ENCODE measurements around the gene RAP1GAP. TPM values are rescaled to one million over a fixed set of nuclear protein-coding genes. Genes with fewer than 3 reads are reported as not detected.

The RAP1GAP gene
- total RNA-seq, 2 experiments from 2014 or later = 0.20 to 0.44 TPM

DNA sequence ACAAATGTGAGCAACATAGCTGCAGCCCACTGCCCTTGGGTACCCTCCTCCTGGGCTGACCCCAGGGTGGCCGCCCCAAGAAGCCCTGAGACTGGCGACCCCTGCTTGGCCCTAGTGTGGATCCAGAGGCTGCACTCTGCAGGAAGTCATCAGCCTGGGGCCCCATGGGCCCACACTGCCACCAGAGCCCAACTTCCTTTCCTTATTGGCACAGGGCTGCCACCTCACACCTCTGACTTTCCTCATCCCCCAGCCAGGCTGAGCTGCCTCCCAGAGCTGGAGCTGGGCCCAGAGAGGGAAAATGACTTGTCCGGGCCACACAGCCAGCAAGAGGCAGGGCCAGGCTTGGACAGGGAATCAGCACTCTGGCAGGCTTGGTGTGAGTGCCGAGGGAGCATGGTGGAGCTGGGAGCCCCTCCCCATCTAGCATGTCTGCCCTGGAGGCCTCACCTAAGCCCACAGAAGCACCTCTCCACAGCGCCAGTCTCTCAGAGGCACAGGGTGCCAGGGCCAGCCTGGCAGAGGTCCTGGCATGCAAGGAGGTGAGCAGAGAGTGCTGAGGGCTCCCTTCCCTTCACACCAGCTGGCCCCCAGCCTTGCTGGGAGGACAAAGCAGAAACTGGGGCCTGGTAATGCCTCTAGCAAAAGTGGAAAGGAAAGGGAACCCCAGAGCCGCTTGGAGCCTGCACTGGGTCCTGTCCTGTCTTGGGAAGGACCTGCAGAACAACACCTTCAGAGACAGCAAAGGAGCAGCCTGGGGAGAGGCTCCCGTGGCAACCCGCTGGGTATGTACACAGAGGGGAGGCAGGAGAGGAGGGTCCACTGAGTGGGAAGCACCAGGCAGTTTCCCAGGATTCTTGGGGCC, 3.2 kb downstream of the RAP1GAP start:
- intact Hi-C loops (cut with DNase I, micrococcal nuclease) = no loop called here
- Mint-ChIP-seq H3K27ac (no peak overlapping the region), H3K27me3 (peaks cover 65% of the 10 kb centered on the region), H3K4me1 (ENCODE audit: low read depth) (no peaks in the 10 kb centered on the region), H3K36me3 (ENCODE audit: low read depth) (no peaks in the 10 kb centered on the region), H3K9me3 (no peaks in the 10 kb centered on the region), H3K4me3 (no peak overlapping the region)
- Histone ChIP-seq H3K27ac (ENCODE audit: low read depth in 1 of 2, low read length in 2 of 2) (no peak overlapping the region), H3K27me3 (ENCODE audit: control insufficient read depth in 1 of 2, insufficient read depth in 2 of 2, low read length in 2 of 2) (peaks cover 46 to 59% of the 10 kb centered on the region in 2 experiments), H3K9me3 (ENCODE audit: control insufficient read depth in 1 of 2, insufficient read depth in 1 of 2, low read length in 2 of 2) (peaks cover 0 to 27% of the 10 kb centered on the region in 2 experiments), H3K4me1 (ENCODE audit: insufficient read depth, low read length) (peaks cover 25% of the 10 kb centered on the region), H3K4me3 (ENCODE audit: low read length) (no peak overlapping the region), H3K36me3 (ENCODE audit: insufficient read depth, low read length) (no peaks in the 10 kb centered on the region)
- no peak for DNase-seq
- CTCF ChIA-PET = interaction anchor here (0.7 kb wide), 1 partner anchor 348 kb away, joined by 3 read pairs; no protein-coding TSS in a partner anchor
- TF ChIP-seq, protein P1, sequence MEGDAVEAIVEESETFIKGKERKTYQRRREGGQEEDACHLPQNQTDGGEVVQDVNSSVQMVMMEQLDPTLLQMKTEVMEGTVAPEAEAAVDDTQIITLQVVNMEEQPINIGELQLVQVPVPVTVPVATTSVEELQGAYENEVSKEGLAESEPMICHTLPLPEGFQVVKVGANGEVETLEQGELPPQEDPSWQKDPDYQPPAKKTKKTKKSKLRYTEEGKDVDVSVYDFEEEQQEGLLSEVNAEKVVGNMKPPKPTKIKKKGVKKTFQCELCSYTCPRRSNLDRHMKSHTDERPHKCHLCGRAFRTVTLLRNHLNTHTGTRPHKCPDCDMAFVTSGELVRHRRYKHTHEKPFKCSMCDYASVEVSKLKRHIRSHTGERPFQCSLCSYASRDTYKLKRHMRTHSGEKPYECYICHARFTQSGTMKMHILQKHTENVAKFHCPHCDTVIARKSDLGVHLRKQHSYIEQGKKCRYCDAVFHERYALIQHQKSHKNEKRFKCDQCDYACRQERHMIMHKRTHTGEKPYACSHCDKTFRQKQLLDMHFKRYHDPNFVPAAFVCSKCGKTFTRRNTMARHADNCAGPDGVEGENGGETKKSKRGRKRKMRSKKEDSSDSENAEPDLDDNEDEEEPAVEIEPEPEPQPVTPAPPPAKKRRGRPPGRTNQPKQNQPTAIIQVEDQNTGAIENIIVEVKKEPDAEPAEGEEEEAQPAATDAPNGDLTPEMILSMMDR (IDR thresholded peaks at IDR 0.05) = no peak
- ATAC-seq (ENCODE audit: poor library complexity) = no peak
- POLR2A ChIA-PET = no interaction called here

DNA sequence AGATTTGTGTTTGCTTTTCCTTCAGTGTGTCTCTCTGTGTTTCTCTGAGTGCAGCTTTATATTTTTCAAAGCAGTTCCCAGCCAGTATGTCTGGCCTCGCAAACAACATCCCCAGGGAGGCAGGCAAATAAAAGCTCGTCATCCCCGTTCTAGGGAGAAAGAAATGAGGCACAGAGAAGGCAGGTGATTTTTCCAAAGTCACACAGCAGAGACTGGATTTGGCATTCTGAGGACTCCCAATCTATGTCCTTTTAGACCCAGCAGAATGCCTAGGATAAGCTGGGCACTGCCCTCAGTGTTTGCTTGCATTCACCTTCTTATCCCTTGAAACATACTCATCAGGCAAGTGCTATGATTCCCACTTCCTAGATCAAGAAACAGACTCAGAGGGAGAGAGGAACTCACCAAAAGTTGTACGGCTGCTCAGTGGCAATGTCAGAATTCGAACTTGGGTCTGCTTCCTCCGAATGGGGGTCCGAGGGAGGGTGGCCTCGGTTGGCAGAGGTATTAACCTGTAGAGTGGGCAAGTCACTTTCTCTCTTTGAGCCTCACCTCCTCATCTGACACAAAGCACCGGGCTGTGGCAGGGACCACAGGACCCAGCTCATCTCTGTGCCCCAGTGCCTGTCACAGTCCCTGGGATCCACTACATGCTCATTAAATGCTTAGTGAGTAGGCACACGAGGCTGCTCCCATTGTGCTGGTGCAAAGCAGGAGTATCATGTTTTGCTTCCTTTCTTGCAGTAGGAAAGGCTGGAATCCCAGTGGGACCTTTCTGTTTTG, 4.2 kb downstream of the RAP1GAP start:
- peak in 1 of 14 experiments; percentile 1 for DNase-seq
- POLR2A ChIA-PET = no interaction called here
- no peak for ATAC-seq (ENCODE audit: poor library complexity)
- no peak overlapping the region for H3K27ac ChIP-seq (ENCODE audit: low read depth in 1 of 2, low read length in 2 of 2)
- Mint-ChIP-seq H3K4me1 (ENCODE audit: low read depth) (no peaks in the 10 kb centered on the region), H3K4me3 (no peak overlapping the region), H3K27me3 (peaks cover 69% of the 10 kb centered on the region), H3K9me3 (no peaks in the 10 kb centered on the region), H3K36me3 (ENCODE audit: low read depth) (no peaks in the 10 kb centered on the region), H3K27ac (no peak overlapping the region)
- H3K9me3 ChIP-seq (ENCODE audit: control insufficient read depth in 1 of 2, insufficient read depth in 1 of 2, low read length in 2 of 2) = peaks cover 0 to 27% of the 10 kb centered on the region in 2 experiments
- no peak overlapping the region for H3K4me3 ChIP-seq (ENCODE audit: low read length)
- peaks cover 47 to 59% of the 10 kb centered on the region in 2 experiments for H3K27me3 ChIP-seq (ENCODE audit: control insufficient read depth in 1 of 2, insufficient read depth in 2 of 2, low read length in 2 of 2)
- TF ChIP-seq, protein P1 (IDR thresholded peaks at IDR 0.05) = no peak
- intact Hi-C loops (cut with DNase I, micrococcal nuclease) = no loop called here
- H3K4me1 ChIP-seq (ENCODE audit: insufficient read depth, low read length) = peaks cover 23% of the 10 kb centered on the region
- CTCF ChIA-PET = no interaction called here
- no peaks in the 10 kb centered on the region for H3K36me3 ChIP-seq (ENCODE audit: insufficient read depth, low read length)

DNA sequence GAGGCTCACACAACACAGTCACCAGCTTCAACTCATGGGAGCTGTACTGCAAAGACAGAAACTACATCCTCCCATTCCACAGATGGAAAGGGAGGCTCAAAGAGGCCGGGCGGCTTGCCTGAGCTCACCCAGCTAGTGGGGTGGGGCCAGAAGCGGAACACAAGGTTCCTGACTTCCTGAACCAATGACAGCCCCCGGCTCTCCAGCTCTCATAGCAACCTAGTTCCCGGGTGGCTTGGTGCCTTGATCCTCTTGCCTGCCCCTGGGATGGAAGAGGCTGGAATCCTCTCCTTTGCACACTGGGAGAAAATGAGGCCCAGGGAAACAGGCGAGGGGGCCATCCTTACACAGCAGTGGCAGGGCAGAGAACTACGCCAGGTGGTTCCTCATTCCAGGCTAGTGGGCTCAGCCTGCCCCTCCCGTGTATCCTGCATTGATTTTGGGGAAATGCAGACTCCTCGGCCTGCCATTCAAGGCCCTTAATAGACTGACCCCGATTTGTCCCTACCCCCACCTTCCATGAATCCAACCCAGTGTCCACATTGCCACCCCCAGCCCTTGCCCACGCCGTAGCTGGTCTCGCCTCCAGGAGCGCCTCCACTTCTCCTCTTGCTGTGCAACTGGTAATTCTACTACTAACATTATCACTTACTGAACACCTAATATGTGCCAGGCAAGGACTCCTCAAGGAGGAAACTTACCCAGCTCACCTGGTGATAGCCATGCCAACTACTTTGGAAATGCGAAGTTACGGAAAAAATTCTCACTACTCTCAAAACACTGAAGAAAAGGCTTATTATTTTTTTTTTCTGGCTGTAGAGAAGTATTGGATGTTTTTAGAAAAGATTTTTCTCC, 5.0 kb downstream of the RAP1GAP start:
- Mint-ChIP-seq H3K27me3 (peaks cover 72% of the 10 kb centered on the region), H3K36me3 (ENCODE audit: low read depth) (no peaks in the 10 kb centered on the region), H3K27ac (no peak overlapping the region), H3K9me3 (no peaks in the 10 kb centered on the region), H3K4me3 (no peak overlapping the region), H3K4me1 (ENCODE audit: low read depth) (peaks cover 6% of the 10 kb centered on the region)
- TF ChIP-seq, protein P1 (IDR thresholded peaks at IDR 0.05) = no peak
- POLR2A ChIA-PET = no interaction called here
- CTCF ChIA-PET = no interaction called here
- peaks cover 0 to 27% of the 10 kb centered on the region in 2 experiments for H3K9me3 ChIP-seq (ENCODE audit: control insufficient read depth in 1 of 2, insufficient read depth in 1 of 2, low read length in 2 of 2)
- peaks cover 45 to 59% of the 10 kb centered on the region in 2 experiments for H3K27me3 ChIP-seq (ENCODE audit: control insufficient read depth in 1 of 2, insufficient read depth in 2 of 2, low read length in 2 of 2)
- intact Hi-C loops (cut with DNase I, micrococcal nuclease) = no loop called here
- no peak overlapping the region for H3K27ac ChIP-seq (ENCODE audit: low read depth in 1 of 2, low read length in 2 of 2)
- ATAC-seq (ENCODE audit: poor library complexity) (no peak), DNase-seq (peak in 2 of 14 experiments; percentile 8 to 17)
- H3K4me1 ChIP-seq (ENCODE audit: insufficient read depth, low read length) = peaks cover 24% of the 10 kb centered on the region
- H3K4me3 ChIP-seq (ENCODE audit: low read length) = no peak overlapping the region
- no peaks in the 10 kb centered on the region for H3K36me3 ChIP-seq (ENCODE audit: insufficient read depth, low read length)

Data from CD4-positive, alpha-beta T cell (primary cell).